GM12872 (cell line): ENCODE measurements around the gene PRMT9.

Experiments used
- TF ChIP-seq, protein P1 (sequence below): IDR thresholded peaks from 3 replicates; pipeline ENCODE4 v1.5.1; 2011; ENCODE audit warnings: low read depth, mild to moderate bottlenecking, low read length, moderate library complexity; ENCODE audit not compliant: insufficient read depth

The PRMT9 gene

DNA sequence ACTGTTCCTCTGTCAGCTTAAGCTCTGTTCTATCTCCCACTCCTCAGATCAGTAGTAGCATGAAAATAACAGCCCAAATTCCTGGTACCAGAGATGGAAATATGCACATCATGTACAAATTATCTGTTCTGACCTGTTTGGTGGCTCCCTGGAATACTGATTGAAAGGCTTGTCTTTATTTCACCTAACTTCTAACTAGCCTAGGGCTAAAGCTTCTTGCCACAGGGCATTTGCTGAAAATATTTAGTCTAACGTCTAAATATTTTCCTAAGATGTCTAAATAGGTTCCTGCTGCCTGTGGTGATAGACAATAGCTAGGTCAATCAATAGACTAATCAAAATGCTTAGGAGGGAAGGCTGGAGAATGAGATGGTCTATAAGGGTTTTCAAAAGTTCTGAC, 12.9 kb upstream of the PRMT9 start:
- TF ChIP-seq, protein P1, sequence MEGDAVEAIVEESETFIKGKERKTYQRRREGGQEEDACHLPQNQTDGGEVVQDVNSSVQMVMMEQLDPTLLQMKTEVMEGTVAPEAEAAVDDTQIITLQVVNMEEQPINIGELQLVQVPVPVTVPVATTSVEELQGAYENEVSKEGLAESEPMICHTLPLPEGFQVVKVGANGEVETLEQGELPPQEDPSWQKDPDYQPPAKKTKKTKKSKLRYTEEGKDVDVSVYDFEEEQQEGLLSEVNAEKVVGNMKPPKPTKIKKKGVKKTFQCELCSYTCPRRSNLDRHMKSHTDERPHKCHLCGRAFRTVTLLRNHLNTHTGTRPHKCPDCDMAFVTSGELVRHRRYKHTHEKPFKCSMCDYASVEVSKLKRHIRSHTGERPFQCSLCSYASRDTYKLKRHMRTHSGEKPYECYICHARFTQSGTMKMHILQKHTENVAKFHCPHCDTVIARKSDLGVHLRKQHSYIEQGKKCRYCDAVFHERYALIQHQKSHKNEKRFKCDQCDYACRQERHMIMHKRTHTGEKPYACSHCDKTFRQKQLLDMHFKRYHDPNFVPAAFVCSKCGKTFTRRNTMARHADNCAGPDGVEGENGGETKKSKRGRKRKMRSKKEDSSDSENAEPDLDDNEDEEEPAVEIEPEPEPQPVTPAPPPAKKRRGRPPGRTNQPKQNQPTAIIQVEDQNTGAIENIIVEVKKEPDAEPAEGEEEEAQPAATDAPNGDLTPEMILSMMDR: no peak

DNA sequence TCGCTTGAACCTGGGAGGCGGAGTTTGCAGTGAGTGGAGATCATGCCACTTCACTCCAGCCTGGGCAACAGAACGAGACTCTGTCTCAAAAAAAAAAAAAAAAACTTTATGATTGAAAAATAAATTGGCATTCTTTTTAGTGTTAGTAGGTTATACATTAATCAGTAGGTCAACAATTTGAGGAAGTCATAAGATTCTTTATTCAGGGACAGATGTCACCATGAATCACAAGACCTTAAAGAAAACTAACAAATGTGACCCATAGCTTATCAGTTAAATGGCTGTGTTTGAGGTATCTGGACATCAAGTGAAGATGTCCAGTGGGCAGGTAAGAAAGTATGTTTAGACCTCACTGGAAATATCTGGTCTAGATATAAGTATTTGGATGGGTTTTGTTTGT, 9.3 kb upstream of the PRMT9 start:
- TF ChIP-seq, protein P1: no peak

DNA sequence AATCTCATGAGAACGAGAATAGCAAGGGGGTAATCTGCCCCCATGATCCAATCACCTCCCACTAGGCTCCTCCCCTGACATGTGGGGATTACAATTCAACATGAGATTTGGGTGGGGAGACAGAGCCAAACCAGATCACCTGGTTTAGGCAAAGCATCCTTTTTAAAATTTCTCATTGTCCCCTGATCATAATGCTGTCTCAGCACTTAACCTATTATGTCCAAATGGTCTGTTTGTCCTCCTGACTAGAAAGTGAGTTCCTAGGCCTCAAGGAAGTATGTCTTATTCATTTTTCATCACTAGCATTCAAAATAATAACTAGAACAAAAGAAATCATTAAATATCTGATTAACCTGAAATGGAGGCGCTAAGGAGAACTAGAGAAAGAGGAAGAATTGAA, 7.9 kb upstream of the PRMT9 start:
- TF ChIP-seq, protein P1: no peak

DNA sequence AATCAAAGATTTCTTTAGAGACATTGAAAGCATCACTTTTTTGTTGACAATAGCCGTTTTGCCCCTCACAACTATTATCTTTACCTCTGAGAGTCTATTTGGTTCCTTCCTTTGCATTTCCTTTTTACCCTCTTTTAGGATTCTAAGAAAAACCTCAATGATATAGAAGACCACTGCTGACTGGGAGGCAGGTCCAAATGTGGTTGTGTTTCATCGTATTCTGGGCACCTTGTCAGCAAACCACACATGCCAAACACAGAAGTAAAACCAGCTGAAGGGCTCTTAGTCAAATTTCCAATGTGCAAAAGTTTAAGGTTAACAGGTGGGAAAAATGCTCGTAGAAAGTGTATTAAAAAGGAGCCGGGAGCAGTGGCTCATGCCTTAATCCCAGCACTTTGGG, 5.1 kb upstream of the PRMT9 start:
- TF ChIP-seq, protein P1: no peak

DNA sequence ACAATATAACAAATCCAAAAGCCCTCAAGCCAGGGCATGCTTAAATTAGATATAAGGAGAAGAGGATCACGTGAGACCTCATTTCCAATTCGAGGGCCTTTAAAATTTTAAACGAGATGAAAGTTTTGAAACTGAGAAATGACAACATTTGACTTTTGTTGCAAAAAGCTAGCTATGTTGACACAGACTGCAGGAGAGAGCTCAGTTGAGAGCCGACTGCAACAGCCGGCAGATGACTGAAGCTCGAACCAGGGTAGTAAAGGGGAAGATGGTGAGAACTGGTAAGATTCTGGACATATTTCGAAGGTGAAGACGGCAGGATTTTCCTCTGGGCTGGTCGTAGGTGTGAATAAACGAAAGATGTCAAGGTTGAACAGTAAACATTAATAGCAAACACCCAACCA, 773 bp downstream of the PRMT9 start:
- TF ChIP-seq, protein P1: no peak

DNA sequence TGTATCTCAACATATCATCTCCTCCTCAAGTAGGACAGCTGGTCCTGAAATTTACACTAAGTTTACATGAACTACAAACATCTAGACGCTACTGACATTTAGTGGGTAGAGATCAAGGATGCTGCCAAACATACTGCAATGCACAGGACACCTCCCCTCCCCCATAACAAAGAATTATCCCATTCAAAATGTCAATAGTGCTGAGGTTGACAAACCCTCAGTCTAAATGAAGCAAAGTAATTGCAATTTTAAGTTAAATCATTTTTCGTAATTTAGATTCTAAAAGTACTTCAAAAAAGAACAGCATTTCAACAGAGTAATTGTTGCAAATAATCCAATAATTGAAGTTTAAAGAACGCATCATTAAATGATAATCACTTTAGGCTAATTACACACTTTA, 1.2 kb downstream of the PRMT9 start:
- TF ChIP-seq, protein P1: no peak

DNA sequence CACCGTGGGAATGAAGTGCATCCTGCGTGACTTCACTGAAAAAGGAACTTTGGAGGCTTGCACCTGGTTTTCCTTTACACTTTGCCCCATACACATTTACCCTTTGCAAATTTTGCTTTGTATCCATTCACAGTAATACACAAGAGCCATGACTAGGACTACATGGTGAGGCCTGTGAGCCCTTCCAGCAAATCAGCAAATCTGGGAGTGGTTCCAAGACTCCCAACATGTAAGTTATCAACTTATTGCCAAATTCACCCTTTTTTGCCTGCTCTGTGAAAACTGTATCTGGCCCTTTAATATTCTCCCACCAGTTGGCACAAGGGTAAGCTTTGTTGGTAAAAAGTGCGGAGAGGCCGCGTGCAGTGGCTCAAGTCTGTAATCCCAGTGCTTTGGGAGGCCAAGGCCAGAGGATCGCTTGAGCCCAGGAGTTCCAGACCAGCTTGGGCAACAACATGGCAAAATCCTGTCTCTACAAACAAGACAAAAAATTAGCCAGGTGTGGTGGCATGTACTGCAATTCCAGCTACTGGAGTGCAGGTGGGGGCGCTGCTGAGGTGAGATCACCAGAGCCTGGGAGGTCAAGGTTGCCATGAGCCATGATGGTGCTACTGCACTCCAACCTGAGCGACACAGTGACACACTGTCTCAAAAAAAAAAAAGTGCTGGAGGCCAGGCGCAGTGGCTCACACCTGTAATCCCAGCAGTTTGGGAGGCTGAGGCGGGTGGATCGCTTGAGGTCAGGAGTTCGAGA, 5.0 kb downstream of the PRMT9 start:
- TF ChIP-seq, protein P1: peak; percentile 51; the same call in 2 of the 3 replicates
